Fibroblast of skin of left biceps (primary cell): Measurements from ENCODE around the gene GTF3C1.
A peak's percentile ranks its signal among the peaks of the same experiment; 100 is the strongest.

Experiments
- DNase-seq, 2 experiments: peaks; one replicate each; pipeline ENCODE4 v3.0.0-alpha.2; 2013; ENCODE audit warnings: low read depth in 2 of 2

The GTF3C1 gene

GRCh38 chr16:27486760-27487159, 63.0 kb downstream of the GTF3C1 start:
- no peak for DNase-seq

- no peak for DNase-seq
Observed at GRCh38 chr16:27486344-27486743, 63.4 kb downstream of the GTF3C1 start.

GRCh38 chr16:27485811-27486210, 63.9 kb downstream of the GTF3C1 start:
- no peak for DNase-seq

GRCh38 chr16:27485126-27485525, 64.6 kb downstream of the GTF3C1 start:
- DNase-seq: no peak

- no peak for DNase-seq
Observed at GRCh38 chr16:27483624-27484023, 66.1 kb downstream of the GTF3C1 start.

GRCh38 chr16:27483088-27483437, 66.7 kb downstream of the GTF3C1 start:
- no peak for DNase-seq

GRCh38 chr16:27482397-27483087, 67.2 kb downstream of the GTF3C1 start:
- no peak for DNase-seq

- no peak for DNase-seq
Observed at GRCh38 chr16:27481282-27481934, 68.3 kb downstream of the GTF3C1 start.

GRCh38 chr16:27480761-27481160, 69.0 kb downstream of the GTF3C1 start:
- no peak for DNase-seq

GRCh38 chr16:27476240-27476639, 73.5 kb downstream of the GTF3C1 start:
- no peak for DNase-seq

GRCh38 chr16:27475561-27475960, 74.2 kb downstream of the GTF3C1 start:
- DNase-seq: peak; percentile 47 to 55

- DNase-seq: no peak
Observed at GRCh38 chr16:27474921-27475320, 74.8 kb downstream of the GTF3C1 start.

GRCh38 chr16:27474041-27474440, 75.7 kb downstream of the GTF3C1 start:
- no peak for DNase-seq

- DNase-seq: no peak
Observed at GRCh38 chr16:27473101-27473900, 76.4 kb downstream of the GTF3C1 start.

- DNase-seq: no peak
Observed at GRCh38 chr16:27472091-27473020, 77.4 kb downstream of the GTF3C1 start.

GRCh38 chr16:27471661-27472060, 78.1 kb downstream of the GTF3C1 start:
- no peak for DNase-seq

- no peak for DNase-seq
Observed at GRCh38 chr16:27470567-27471431, 78.9 kb downstream of the GTF3C1 start.

- no peak for DNase-seq
Observed at GRCh38 chr16:27468941-27469531, 80.7 kb downstream of the GTF3C1 start.

- DNase-seq: no peak
Observed at GRCh38 chr16:27465483-27465879, 84.2 kb downstream of the GTF3C1 start.
